LoVo (cell line): ENCODE data around the gene CPNE2.
A peak's percentile ranks its signal among the peaks of the same experiment; 100 is the strongest.
"Not testable (repeated sequence)": the region's sequence is repeated elsewhere in the genome, so short reads cannot be mapped to it uniquely, and the experiment has no call there.

ENCODE experiments used
- DNase-seq: peaks from one replicate; pipeline ENCODE4 v3.0.0-alpha.2; 2016; ENCODE audit warnings: low spot score

Gene CPNE2

GRCh38 chr16:57167538-57167937, 75.2 kb downstream of the CPNE2 start:
- no peak for DNase-seq

DNA sequence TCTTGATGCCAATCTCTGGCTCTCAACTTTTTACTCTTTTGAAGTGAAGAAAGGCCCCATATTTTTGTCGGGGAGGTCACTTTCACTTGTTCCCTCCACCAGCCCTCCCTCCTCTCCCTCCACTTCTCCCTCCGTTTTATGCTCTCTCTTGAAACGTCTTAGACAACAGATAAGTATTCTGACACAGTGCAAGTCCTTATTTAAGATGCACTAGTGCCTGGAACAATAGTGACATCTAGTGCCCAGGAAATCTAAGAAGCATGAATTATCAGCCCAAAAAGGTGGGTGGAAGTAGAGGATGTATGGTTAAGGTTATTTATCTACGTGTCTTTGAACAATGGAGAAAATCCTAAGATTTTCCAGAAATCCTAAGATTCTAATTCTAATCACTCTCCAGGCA, 75.6 kb downstream of the CPNE2 start:
- DNase-seq = no peak

GRCh38 chr16:57169327-57169726, 76.9 kb downstream of the CPNE2 start:
- no peak for DNase-seq

- no peak for DNase-seq
Observed at GRCh38 chr16:57172721-57173290, 80.4 kb downstream of the CPNE2 start.

DNA sequence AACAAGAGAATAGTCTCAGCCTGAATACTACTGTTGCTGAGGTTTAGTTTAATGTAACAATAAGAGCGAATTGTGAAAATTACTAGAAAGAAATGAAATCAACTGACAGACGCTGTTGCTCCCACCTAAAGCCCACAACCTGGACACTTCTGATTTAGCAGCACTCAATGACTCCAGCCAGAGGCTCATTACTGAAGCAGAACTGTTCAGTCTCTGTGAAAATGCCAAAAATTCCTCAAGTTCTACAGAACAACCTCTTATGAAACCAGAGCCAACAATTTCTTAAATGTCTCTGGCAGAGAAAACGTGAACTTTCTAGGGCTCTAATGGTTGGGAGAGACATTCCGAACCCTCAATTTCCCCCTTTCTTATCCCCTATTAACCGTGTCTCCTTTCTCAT, 83.5 kb downstream of the CPNE2 start:
- DNase-seq = no peak

DNA sequence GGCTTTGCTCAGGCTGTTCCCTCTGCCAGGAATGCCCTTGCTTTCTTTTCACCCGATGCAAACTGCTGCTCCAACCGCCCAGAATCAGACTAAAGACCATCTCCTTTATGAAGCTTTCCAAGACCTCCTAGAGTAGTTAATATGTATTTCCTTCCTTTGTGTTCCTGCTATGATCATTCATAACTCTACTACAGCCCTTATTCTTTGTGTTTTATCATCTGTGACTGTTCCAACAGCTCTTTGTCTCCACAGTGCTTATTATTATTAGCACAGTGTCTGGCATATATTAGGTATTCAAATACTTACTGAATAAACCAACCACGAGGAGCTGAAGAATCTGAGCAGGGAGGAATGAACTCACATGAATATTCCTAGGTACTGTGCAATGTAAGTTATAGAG, 85.8 kb downstream of the CPNE2 start:
- DNase-seq = no peak

DNA sequence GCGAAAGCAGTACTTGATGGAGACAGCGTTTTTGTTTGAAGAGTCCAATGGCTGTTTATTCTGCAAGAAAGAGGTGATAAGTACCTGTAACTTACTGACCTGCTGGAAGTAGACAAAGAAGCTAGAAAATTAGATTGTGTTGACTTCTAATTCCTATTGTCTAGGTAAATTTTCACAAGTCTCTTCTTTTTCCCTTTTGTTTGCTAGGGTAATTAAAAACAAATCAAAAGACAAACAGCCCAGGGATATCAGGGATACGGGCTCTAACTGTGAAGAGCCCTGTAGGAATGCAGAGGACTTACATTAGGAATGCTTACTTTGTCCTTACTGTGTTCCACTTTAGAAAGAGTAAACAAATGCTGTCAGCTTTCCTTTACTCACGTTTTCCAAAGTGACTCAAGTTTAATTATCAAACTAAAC, 86.4 kb downstream of the CPNE2 start:
- DNase-seq = no peak

GRCh38 chr16:57179215-57179828, 86.9 kb downstream of the CPNE2 start:
- no peak for DNase-seq

- no peak for DNase-seq
Observed at GRCh38 chr16:57184113-57184512, 91.7 kb downstream of the CPNE2 start.

GRCh38 chr16:57184887-57185445, 92.6 kb downstream of the CPNE2 start:
- no peak for DNase-seq

- DNase-seq = peak; percentile 50
Observed at GRCh38 chr16:57185446-57185944, 93.1 kb downstream of the CPNE2 start.

GRCh38 chr16:57185945-57186871, 93.8 kb downstream of the CPNE2 start, which contains the start of the genes PSME3IP1 and RSPRY1:
PSME3IP1 (minus strand) TSS chr16:57186039; CDS start chr16:57173854, 12,185 bp downstream.
RSPRY1 (plus strand) TSS chr16:57186329; CDS start chr16:57204659, 18,330 bp downstream.
- DNase-seq = peak; percentile 98

DNA sequence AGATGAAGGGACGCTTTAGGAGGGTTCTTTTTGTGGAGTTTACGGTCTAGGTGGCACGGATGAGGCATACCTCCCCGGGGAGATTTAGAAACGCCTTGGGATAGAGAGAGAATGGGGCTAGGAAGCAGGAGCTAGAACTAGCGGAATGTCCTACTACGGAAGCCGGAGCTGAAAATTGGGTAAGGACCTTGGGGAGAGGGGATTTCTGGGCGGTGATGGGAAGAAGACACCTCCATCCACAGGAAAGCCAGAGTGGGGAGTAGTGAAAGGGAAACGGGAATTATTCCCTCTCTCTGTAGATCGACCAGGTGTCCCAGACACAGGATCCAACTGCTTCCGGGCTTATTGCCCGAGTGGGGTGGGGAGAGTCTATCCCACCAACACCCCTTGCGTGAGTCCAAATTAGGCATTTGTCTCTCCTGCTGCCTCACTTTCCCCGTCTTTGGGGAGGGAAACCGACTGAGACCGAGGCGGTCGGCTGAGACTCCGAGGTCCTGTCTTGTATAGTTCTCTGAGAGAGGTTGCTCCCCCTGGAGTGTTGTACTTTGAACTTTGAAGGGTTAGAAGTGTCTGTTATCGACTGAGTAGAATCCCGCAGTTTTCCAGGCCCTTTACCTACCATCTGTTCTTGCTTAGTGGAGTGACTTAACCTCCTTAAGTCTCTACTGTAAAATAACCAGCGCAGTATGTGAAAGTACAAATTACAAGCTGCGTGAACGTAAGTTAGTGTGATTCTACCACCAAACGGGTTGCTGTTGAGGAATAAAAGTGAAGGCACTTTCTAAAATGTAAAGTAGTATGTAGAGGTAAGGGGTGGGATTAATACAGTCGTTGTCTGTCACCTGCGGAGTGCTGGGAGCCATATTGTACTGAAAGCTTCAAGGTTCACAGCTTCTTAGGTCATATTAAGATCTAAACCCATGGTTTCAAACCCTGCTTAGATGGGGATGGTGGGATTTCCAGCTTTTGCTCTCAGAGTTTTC, 94.8 kb downstream of the CPNE2 start:
- peak; percentile 50 for DNase-seq

GRCh38 chr16:57187902-57188710, 95.7 kb downstream of the CPNE2 start:
- DNase-seq = not testable (repeated sequence)

DNA sequence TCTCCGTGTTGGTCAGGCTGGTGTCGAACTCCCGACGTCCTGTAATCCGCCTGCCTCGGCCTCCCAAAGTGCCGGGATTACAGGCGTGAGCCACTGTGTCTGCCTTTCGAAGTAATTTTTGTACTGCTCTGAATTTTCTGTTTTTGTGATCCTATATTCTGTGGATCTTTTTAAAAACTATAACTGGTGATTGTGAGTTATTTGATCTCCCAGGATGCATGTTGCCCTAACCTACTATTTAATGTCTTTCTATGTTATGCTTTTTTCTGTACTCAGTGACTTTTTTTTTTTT, 96.3 kb downstream of the CPNE2 start:
- no peak for DNase-seq

GRCh38 chr16:57189527-57189926, 97.1 kb downstream of the CPNE2 start:
- DNase-seq = not testable (repeated sequence)

GRCh38 chr16:57190136-57190535, 97.8 kb downstream of the CPNE2 start:
- DNase-seq = no peak

DNA sequence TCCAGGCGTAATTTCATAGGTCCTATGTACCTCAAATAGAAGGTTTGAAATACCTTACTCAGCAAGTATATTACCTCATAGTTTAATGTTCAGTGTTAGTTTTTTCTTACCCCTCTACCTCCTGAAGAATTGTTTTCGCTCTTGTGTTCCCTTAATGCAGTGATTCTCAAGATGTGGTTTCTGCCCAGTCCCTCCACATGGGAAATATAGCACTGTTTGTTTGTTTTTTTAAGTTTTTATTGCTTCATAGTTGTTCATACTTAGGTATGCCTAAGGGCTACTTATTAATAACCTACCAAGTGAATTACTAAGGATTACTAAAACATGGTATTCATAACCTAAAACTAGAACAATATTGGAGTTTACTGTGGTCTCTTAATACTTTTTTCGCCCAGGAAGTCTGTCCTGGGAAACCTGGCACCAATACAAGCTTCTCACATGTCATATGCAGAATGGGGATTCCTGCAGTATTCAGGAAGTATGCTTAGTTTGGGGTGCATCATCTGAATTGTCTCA, 98.7 kb downstream of the CPNE2 start:
- no peak for DNase-seq

GRCh38 chr16:57192146-57192545, 99.8 kb downstream of the CPNE2 start:
- DNase-seq = no peak
